PC-3 (cell line): ENCODE measurements around the gene KIAA0930. TPM values are rescaled to one million over a fixed set of nuclear protein-coding genes. Genes with fewer than 3 reads are reported as not detected.

Experiments
- ATAC-seq: fragments of 200-7000 bp; cut with Tn5 transposase; 2 replicates; pipeline ENCODE4 v1.9.1; 2020; ENCODE audit warnings: mild to moderate bottlenecking, moderate library complexity
- BruUV-seq: library from RNA; stranded (reverse); fragments of 400-500 nt; replicated peaks from 2 replicates; lab custom pipeline; 2021; lab: Mats Ljungman, UMichigan
- CTCF ChIA-PET: fragments of 300-600 bp; sonication (Branson Sonifier 250); formaldehyde crosslinking; loops from one replicate; lab custom pipeline; 2022; ENCODE audit warnings: antibody characterized with exemption; lab: Charles Lee
- POLR2A ChIA-PET: fragments of 300-600 bp; sonication (Branson Sonifier 250); formaldehyde crosslinking; loops from one replicate; lab custom pipeline; 2022; ENCODE audit warnings: antibody characterized with exemption; ENCODE audit not compliant: unreplicated experiment; lab: Charles Lee
- DNase-seq: peaks from one replicate; pipeline ENCODE4 v3.0.0-alpha.2; 2015
- H2AFZ ChIP-seq: fragments of 300-600 bp; sonication (generic); 2 replicates; pipeline ENCODE4 v1.6.0; 2016; ENCODE audit warnings: antibody characterized with exemption, low read length
- H3F3A ChIP-seq: fragments of 300-600 bp; sonication (generic); one replicate; pipeline ENCODE4 v1.6.0; 2017; ENCODE audit warnings: antibody characterized with exemption, low read length, control low read depth, mild to moderate bottlenecking; ENCODE audit not compliant: unreplicated experiment
- H3K27ac ChIP-seq: fragments of 300-600 bp; sonication (generic); 2 replicates; pipeline ENCODE4 v1.5.1; 2016; ENCODE audit warnings: mild to moderate bottlenecking, low read length
- H3K27me3 ChIP-seq: fragments of 300-600 bp; sonication (generic); 2 replicates; pipeline ENCODE4 v1.6.1; 2016; ENCODE audit warnings: low read length, mixed read lengths
- H3K36me3 ChIP-seq: fragments of 300-600 bp; sonication (generic); 2 replicates; pipeline ENCODE4 v1.6.1; 2016; ENCODE audit warnings: low read depth, mixed run types, low read length, mixed read lengths
- H3K4me1 ChIP-seq: fragments of 300-600 bp; sonication (generic); 2 replicates; pipeline ENCODE4 v1.5.1; 2016; ENCODE audit warnings: low read length; ENCODE audit not compliant: insufficient read depth
- H3K4me2 ChIP-seq: fragments of 300-600 bp; sonication (generic); 2 replicates; pipeline ENCODE4 v1.6.0; 2016; ENCODE audit warnings: low read length
- H3K4me3 ChIP-seq: fragments of 300-600 bp; sonication (generic); 2 replicates; pipeline ENCODE4 v1.5.1; 2016; ENCODE audit warnings: mild to moderate bottlenecking, low read length, mixed read lengths
- H3K79me2 ChIP-seq: fragments of 300-600 bp; sonication (generic); 2 replicates; pipeline ENCODE4 v1.6.1; 2017; ENCODE audit warnings: low read length, mixed read lengths
- H3K9ac ChIP-seq: fragments of 300-600 bp; sonication (generic); 2 replicates; pipeline ENCODE4 v1.6.0; 2016; ENCODE audit warnings: mild to moderate bottlenecking, low read length
- H3K9me2 ChIP-seq: fragments of 300-600 bp; sonication (generic); replicated peaks from 2 replicates; pipeline ENCODE4 v1.6.1; 2016; ENCODE audit warnings: mixed run types, low read length, mixed read lengths
- H3K9me3 ChIP-seq: fragments of 300-600 bp; sonication (generic); 2 replicates; pipeline ENCODE4 v1.6.1; 2016; ENCODE audit warnings: low read length, mixed read lengths
- H4K20me1 ChIP-seq: fragments of 300-600 bp; sonication (generic); 2 replicates; pipeline ENCODE4 v1.6.1; 2016; ENCODE audit warnings: low read length, mixed read lengths
- EZH2 ChIP-seq: fragments of 300-600 bp; sonication (generic); IDR thresholded peaks from one replicate; pipeline ENCODE4 v1.6.1; 2017; ENCODE audit warnings: antibody characterized with exemption, mild to moderate bottlenecking, low read length; ENCODE audit not compliant: unreplicated experiment
- EZH2phosphoT487 ChIP-seq: fragments of 300-600 bp; sonication (generic); IDR thresholded peaks from 2 replicates; pipeline ENCODE4 v1.6.1; 2018; ENCODE audit warnings: mild to moderate bottlenecking, antibody characterized with exemption, low read length, borderline replicate concordance
- intact Hi-C: fragments of 100-400 bp; cut with micrococcal nuclease; formaldehyde crosslinking; loops from 2 replicates; pipeline ENCODE4 v1.9.0; 2023
- total RNA-seq: library from RNA; depleted of rRNA; stranded (reverse); fragments of >200 nt; gene quantifications from 2 replicates; pipeline ENCODE4 v1.2.3, GENCODE V29; 2014
- TF ChIP-seq, protein P1 (sequence below): fragments of 300-600 bp; sonication (generic); conservative IDR thresholded peaks from 2 replicates; pipeline ENCODE4 v1.5.1; 2017; ENCODE audit warnings: antibody characterized with exemption, low read depth, mild to moderate bottlenecking, low read length

KIAA0930 gene
- total RNA-seq, 1 experiment from 2014 or later, result 29.8 TPM

DNA sequence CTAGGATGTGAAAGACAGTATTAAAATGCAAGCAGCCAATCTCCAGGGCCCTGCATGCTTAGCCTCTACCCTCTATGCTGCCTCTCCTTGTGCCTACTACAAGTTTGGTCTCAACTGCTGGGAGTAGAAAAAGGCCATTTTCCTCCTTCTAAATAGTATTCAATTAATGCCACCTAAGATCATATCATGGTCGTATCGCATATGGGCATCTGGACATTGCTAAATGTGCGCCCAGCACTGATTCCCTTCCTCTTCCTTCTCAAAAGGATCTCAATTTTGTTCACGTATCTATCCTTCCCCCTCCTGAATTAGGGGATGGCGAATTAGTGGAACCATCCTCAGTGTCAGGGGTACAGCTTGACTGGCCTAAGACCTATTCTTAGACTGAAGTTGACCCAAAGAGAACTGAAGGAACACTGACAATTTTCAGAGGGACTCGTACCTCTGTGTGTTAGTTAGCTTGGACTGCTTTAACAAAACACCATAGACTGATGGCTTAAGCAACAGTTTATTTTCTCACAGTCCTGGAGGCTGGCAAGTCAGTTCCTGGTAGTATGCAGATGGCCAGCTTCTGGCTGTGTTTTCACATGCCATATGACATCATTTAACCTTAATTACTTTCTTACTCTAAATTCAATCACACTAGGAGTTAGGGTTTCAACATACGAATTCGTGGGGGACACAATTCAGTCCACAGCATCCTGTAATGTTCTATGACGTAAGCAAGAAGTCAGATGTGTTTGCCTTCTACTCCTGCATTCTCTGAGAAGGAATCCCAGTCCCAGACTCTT is 85.4 kb downstream of the KIAA0930 start:
- H3K4me3 ChIP-seq, result no peak overlapping the region
- TF ChIP-seq EZH2 (no peak), EZH2phosphoT487 (no peak)
- TF ChIP-seq, protein P1, sequence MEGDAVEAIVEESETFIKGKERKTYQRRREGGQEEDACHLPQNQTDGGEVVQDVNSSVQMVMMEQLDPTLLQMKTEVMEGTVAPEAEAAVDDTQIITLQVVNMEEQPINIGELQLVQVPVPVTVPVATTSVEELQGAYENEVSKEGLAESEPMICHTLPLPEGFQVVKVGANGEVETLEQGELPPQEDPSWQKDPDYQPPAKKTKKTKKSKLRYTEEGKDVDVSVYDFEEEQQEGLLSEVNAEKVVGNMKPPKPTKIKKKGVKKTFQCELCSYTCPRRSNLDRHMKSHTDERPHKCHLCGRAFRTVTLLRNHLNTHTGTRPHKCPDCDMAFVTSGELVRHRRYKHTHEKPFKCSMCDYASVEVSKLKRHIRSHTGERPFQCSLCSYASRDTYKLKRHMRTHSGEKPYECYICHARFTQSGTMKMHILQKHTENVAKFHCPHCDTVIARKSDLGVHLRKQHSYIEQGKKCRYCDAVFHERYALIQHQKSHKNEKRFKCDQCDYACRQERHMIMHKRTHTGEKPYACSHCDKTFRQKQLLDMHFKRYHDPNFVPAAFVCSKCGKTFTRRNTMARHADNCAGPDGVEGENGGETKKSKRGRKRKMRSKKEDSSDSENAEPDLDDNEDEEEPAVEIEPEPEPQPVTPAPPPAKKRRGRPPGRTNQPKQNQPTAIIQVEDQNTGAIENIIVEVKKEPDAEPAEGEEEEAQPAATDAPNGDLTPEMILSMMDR, result no peak
- peak; percentile 42; the same call in 1 of the 2 replicates for ATAC-seq
- peaks cover 7% of the 10 kb centered on the region for H3K36me3 ChIP-seq
- H3K9ac ChIP-seq, result no peak overlapping the region
- intact Hi-C loops, result no loop called here
- H3K4me2 ChIP-seq, result no peak overlapping the region
- BruUV-seq, result no TSS peak
- H3F3A ChIP-seq, result no peaks in the 10 kb centered on the region
- H2AFZ ChIP-seq, result no peak overlapping the region
- ChIA-PET CTCF (no interaction called here), POLR2A (no interaction called here)
- H3K4me1 ChIP-seq, result peaks cover 23% of the 10 kb centered on the region
- H3K9me2 ChIP-seq, result no peaks in the 10 kb centered on the region
- no peaks in the 10 kb centered on the region for H4K20me1 ChIP-seq
- H3K79me2 ChIP-seq, result peaks cover 49% of the 10 kb centered on the region
- H3K27me3 ChIP-seq, result no peaks in the 10 kb centered on the region
- no peaks in the 10 kb centered on the region for H3K9me3 ChIP-seq
- H3K27ac ChIP-seq, result no peak overlapping the region
- DNase-seq, result no peak

DNA sequence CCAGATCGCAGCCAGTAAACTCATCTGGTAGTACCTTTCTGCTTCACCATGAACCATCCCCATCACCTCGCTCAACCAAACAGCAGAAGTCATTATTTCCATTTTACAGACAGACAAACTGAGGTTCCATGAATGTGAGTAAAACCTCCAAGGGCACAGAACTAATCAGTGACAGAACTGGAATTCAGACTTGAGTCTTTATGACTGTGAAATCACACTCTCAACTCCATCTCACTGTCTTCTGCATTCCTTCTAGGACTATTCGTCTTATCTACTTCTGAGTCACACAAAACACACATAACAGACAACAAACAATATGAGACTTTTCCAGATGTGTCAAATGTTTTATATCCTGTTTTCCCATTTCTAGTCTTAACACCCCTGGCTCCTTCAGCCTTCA is 86.3 kb downstream of the KIAA0930 start:
- peak; percentile 43 for DNase-seq
- intact Hi-C loops, result no loop called here

More for the DNA sequence above, 86.3 kb downstream of the KIAA0930 start:
- no peaks in the 10 kb centered on the region for H3K9me3 ChIP-seq
- H3K4me2 ChIP-seq, result no peak overlapping the region
- POLR2A ChIA-PET, result no interaction called here
- H2AFZ ChIP-seq, result no peak overlapping the region
- H3K9ac ChIP-seq, result no peak overlapping the region
- H3K4me1 ChIP-seq, result peaks cover 15% of the 10 kb centered on the region
- H3K4me3 ChIP-seq, result no peak overlapping the region
- peaks cover 7% of the 10 kb centered on the region for H3K36me3 ChIP-seq
- TF ChIP-seq EZH2, result no peak
- no peak for TF ChIP-seq EZH2phosphoT487
- TF ChIP-seq, protein P1, result no peak
- H3F3A ChIP-seq, result no peaks in the 10 kb centered on the region
- peak; percentile 79 for ATAC-seq
- peaks cover 41% of the 10 kb centered on the region for H3K79me2 ChIP-seq
- no peaks in the 10 kb centered on the region for H3K27me3 ChIP-seq
- no peak overlapping the region for H3K27ac ChIP-seq
- H3K9me2 ChIP-seq, result no peaks in the 10 kb centered on the region
- H4K20me1 ChIP-seq, result no peaks in the 10 kb centered on the region
- BruUV-seq, result no TSS peak
- CTCF ChIA-PET, result no interaction called here
